ENCODE measurements around the gene UNCX.

DNA sequence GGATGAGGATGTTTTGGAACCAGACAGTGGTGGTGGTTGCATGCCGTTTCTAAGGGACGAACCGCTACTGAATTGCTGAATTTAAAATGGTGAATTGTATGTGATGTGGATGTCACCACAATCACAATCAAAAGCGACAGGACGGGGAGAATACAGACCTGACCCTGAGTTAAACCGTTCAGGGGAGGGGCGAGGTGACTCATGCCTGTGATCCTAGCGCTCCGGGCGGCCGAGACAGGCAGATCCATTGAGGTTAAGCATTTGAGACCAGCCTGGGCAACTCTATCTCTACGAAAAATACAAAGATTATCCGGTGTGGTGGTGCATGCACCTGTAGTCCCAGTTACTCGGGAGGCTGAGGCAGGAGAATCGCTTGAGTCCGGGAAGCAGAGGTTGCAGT, 46.4 kb downstream of the UNCX start:
- TF ChIP-seq CTCF (IDR thresholded peaks at IDR 0.05) (no peak), POLR2AphosphoS5 (IDR thresholded peaks at IDR 0.05) (no peak)
